Stimulated activated CD4-positive, alpha-beta T cell treated with anti-CD3 and anti-CD28 coated beads, Interleukin-1b, Interleukin-23, amount 100 ng/mL, for 24 hours (primary cell): ENCODE data around the gene PITPNB.

Experiments used
- DNase-seq, 4 experiments: peaks; one replicate each; pipeline ENCODE4 v3.0.0-alpha.2; 2020; ENCODE audit warnings: low read depth in 4 of 4, low spot score in 1 of 4

PITPNB gene

DNA sequence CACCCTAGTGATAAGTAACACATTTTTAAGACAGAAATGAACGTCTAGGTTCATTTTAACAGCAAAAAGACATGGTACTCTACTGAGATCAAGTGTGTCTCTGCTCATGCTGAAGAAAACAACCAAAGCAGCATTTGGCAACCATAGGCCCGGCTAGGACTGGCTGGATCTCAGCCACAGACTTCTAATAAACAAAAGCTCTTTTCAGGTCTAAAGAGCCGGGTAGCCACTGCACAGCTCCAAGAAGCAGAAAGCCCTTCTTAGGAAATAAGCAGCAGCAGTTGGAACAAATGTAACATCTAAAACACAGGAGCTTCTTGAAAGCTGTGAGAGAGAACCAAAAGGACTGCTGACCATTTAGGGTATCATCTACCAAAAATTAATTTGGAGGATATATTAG, 37.6 kb downstream of the PITPNB start:
- no peak for DNase-seq

- DNase-seq, result no peak
Measured at GRCh38 chr22:27880778-27881394, 38.2 kb downstream of the PITPNB start.

- DNase-seq, result no peak
Measured at GRCh38 chr22:27879923-27880322, 39.1 kb downstream of the PITPNB start.

DNA sequence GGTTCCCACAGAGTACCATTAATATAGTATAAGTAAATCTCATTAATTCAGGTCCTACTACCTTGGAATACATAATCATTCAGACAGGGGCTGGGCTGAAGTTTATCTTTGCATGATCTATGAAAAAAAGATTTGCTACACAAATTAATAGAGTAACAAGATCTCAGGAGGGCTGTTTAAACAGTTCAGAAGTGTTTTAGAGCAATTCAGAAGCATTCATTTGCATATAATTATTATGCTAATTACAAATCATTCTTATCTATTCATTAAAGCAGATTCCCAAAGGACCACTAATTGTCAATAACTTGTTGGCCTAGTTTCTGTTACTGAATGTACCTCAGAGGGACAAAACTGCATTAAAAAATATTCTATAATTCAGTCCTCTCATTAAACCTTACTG, 40.5 kb downstream of the PITPNB start:
- DNase-seq, result no peak

DNA sequence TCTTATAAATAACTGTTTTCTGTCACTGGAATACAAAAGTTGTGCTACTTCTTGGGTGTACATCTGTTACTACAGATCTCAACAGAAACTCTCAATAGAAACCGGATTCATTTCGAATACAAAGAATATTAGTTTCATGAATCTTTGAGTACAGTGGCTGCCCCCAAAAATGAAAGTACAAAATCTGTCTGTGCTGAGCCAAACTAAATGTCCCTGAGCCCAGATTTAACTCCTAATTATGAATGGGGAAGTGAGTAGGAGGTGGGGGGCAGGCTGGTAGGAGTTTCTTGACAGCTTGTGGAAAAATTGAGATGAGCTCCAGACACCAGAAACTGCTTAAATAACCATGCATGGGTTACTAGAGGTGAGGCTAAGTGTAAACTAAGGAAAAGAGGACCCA, 41.6 kb downstream of the PITPNB start:
- DNase-seq, result no peak

GRCh38 chr22:27876684-27877083, 42.4 kb downstream of the PITPNB start:
- no peak for DNase-seq

DNA sequence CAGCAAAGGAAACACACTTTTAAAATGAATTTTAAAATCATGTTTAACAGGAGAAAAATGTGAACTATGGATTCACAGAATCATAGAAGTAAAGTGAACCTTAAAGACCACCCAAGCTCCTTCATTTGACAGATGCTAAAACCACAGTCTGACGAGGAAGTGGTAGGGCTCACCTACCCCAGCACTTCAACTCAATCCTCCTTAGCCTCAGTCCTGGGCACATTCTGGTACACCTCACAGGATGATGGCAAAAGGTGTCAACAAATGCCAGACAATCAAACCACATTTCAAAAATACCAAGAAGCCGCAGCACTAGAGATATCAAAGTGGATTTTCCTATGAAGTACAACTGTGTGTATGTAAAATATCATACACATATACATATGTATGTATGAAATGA, 43.1 kb downstream of the PITPNB start:
- DNase-seq, result no peak

DNA sequence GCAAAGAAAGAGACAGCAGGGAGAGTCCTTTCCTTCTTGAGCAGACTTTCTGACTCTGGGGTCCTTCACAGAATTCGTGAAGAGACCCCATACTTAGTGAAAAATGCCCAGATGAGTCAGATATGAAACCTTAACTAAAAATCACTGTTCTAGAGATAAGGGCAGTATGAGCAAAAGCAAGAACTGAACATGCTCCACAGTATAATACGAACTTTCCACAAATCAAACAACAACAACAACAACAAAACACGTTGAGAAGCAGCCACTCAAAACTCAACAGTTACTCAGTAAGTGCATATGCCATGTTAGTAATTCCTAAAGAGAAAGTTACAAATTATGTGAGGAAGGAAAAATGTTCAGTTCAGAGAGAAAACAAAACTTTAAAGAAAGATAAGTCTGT, 44.3 kb downstream of the PITPNB start:
- no peak for DNase-seq

- DNase-seq, result no peak
Measured at GRCh38 chr22:27874185-27874584, 44.9 kb downstream of the PITPNB start.

DNA sequence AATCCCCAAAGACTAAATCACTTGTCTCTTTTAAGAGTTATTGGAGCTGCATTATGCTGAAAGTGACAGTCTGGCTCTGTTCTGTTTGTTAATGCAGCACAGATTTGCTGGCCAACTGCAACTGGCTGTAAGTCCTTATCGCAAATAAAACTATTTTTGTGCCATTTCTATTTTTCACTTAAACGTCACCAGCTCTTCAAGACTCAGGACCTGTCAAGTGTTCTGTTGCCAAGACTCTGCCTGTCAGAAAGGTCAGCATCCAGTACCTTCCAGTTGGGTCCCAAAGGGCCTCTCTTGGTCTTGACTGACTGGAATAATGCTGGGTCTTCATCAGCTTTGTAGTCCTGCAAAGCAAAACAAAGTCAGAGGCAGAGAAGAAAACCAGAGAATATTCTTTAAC, 45.6 kb downstream of the PITPNB start:
- no peak for DNase-seq

DNA sequence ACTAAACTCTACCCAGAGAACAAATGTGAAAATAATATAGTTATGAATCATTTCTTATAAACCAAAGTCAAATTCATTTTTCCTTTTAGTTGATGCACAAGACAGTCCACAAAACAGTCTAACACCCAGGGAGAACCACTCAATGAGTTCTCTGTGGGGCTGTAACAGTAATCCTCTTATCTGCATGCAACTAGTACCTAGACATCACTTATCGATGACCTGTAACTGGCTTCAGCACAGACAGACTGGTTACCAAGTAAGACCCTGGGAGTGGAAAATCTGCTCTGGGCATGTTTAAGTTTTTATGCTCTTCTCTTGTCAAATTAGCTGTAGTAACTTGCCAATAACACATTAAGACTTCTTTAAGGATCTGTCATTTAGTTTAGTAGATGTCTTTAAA, 46.6 kb downstream of the PITPNB start:
- DNase-seq, result no peak

DNA sequence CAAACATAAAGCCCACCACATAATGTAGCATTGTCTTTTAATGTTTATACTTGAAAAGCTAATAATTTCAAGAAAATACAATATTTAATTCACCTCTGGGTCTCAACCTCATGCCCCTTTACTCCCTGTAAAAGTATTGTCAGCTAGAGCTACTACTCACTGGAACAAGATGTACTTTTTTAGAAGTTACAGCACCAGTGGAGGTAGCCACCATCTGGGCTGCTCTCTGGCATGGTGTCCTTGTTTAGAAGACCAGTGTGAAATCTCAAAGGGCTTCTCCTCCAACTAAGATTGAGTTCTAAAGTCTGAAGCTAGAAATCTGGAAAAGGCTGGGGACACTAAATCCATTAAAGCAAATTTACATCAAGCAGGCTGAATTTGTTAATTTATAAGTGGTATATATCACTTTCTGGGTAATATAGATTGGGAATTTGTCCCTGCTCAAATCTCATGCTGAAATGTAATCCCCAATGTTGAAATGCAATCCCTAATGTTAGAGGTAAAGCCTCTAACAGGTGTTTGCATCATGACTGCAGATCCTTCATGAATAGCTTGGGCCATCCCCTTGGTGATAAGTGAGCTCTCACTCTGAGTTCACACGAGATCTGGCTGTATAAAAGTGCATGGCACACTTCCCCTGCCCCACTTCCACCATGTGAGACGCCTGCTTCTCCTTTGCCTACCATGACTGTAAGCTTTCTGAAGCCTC, 47.6 kb downstream of the PITPNB start:
- DNase-seq, result no peak

DNA sequence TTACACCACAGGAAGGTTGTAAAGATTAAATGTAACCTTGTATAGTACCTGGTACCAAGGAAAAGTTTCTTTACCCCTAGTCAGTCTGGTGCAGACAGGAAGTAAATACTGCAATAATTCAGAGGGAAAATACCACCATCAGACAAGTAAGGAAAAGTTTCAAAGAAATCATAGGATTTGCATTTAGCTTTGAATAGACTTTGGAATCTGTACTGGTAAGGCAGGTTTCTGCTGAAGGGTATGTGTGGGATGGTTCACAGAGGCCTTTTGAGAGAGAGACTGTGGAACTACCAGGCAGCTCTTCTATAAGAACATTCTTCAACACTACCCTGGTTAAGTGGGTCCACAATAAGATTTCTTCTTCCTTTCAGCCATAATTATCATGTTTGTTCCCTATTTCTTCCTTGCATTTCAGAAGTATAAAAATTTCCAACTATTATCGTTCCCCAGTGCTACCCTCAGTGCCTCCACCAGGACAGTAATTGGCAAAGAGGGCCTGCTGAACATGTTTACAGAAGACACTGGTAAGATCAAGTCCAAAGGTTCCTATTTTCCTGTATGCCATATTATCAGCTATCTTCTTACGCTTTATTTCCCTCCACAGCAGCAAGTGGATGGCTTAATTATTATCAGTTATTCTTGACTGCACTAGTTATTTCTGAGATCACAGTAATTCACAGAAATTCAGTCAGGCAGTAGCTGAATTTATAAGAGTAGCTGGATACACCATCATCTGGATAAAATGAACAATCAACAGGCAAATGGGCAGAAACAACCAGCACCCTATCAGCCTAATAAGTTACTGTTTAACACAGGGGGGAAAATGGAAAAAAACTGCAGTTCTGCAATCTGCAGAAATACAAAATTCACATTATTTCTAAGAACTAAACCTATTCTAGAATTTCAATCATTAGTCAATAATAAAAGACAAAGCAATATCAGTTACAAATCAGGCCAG, 48.5 kb downstream of the PITPNB start:
- no peak for DNase-seq

GRCh38 chr22:27868732-27869282, 50.2 kb downstream of the PITPNB start:
- no peak for DNase-seq

GRCh38 chr22:27867953-27868731, 50.9 kb downstream of the PITPNB start:
- no peak for DNase-seq

DNA sequence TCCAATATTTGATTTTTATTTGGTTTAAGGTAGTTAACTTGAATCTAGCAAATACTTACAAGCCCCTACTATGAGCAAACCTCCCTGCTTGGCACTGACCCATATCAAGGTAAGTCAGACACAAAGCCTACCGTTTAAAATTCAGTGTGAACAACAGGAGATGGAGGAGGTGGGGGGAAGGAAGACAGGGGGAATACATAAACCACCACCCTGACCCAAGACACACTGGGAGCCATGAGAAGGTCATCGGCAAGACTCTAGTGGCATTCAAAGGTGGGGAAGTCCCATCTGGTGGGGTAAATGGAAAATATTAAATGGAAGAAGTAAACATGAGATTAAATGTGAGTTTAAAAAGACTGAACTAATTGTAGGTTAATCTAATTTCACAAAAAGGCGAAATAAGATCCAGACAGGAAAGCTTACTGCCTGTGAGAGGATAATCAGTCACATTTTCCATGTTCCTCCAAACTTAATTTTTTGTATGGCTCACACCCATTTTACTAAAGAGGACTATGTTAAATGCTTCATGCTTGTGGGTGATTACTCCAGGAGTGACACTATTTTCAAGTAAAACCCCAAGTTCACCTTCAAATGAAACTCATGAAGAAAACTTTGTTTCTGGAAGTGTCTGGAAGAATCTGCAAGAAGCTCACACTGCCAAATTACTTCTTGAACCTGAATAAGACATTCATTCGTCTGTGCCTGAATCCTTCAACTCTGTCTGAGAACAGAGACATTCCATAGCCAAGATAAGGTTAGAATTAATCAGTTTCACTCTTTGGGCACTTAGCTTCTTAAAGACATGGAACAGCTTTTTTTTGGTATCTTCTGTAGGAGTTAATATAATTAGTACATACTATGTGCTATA, 51.7 kb downstream of the PITPNB start:
- DNase-seq, result no peak

- no peak for DNase-seq
Measured at GRCh38 chr22:27866135-27867084, 52.6 kb downstream of the PITPNB start.

GRCh38 chr22:27865496-27865895, 53.6 kb downstream of the PITPNB start:
- no peak for DNase-seq

GRCh38 chr22:27863556-27863955, 55.5 kb downstream of the PITPNB start:
- no peak for DNase-seq
